GM21529 (cell line): ENCODE data around the gene SDSL.

Experiments used
- ATAC-seq: cut with Tn5 transposase; IDR thresholded peaks from one replicate; pipeline ENCODE4 v1.9.1; 2021; ENCODE audit not compliant: unreplicated experiment

Gene SDSL

DNA sequence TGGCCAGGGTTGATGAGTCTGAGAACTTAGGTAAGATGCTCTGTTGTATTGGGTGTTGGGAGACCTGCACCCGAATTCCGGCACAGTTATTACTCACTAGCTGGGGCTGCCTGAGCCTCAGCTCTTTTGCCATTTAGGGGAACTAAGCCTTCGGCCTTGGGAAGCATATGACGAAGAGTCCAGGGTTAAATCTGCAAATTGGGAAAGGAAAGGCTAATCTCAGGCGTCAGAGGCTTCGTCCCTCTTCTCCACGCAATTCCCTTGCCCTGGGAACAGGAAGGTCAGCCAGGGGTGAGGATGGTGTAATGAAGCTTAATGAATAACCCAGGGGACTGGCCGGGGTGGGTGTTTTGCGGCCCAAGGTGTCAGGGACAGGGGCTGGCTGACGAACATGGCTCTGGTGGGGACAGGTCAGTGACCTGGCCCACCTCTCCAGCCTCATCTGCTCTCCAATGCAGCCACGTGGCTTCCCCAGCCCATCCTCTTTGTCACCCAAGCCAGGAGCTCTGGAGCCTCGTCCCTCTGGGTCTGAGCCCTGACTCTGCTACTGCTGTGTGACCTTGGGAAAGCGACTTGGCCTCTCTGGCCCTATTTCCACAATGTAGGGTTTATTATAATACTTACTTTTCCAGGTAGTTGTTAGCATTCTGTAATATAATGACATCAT, 3.8 kb upstream of the SDSL start:
- no peak for ATAC-seq

DNA sequence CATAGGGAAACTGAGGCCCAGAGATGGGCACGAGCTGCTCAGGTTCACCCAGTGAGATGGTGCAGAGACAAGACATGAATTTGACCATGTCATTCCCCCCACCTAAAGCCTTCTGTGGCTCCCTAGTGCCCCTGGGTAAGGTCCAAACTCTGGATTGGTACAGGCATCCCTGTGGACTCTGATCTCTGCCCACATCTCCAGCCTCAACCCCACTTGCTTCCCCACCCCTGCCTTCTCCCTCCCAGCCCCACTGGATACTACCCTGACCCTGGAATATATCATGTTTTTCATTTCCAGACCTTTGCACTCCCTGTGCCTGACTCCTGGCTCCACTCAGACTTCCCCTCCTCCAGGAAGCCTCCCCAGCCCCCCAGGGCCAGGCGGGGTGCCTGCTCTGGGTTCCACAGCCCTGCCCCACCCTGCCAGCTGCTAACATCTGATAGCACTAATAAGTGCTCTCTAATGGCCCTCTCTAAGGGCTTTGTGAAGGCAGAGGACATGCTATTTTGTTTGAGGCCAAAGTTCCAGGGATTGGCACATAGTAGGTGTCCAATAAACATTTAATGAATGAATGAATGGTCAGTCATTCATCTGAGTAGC, 1.1 kb upstream of the SDSL start:
- ATAC-seq: no peak

GRCh38 chr12:113422886-113423669, 898 bp downstream of the SDSL start:
- ATAC-seq: no peak

DNA sequence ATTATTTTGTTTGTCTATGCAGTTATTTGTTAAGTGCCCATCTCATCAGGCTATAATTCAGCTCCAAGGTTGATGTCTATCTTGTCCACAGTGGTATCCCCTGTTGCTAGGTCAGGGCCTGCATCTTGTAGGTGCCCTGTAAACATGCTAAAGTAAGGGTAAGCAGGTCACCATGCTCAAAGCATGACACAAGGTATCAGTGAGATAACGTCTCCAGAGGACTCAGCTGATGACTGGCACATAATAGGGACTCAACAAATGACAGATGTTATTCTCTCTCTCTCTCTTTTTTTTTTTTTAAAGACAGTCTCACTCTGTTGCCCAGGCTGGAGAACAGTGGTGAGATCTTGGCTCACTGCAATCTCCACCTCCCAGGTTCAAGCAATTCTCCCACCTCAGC, 2.3 kb downstream of the SDSL start:
- no peak for ATAC-seq

DNA sequence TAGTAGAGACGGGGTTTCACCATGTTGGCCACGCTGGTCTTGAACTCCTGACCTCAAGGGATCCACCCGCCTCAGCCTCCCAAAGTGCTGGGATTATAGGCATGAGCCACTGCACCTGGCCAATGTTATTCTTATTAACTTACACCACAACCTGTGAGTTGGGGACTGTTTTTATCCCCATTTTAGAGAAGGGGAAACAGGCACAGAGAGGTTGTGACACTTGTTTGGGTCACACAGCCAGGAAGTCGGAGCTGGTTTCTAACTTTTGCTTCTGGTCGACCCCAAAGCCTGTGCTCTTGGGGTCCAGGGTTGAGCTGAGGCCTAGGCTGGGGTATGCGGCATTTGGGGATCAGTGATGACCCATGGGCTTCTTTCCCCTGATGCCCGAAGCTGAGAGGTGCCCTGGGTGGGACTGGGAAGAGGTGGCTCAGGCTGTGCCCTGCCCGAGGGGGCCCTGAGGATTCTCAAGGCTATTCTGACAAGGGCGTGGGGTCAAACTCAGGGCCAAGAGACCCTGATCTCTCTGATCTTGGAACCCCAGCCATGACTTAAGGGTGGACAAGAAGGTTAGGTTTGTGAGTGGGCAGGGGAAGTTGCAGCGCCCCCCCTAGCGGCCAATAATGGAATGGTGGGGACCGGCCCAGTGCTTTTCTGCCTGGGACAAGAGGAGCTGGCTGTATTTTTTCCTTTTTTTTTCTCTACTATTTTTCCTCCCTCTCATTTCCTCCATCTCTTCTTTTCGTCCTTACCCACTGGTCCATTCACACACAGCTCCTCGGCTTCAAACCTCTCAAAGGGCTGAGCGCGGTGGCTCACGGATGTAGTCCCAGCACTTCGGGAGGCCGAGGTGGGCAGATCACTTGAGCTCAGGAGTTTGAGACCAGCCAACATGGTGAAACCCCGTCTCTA, 3.0 kb downstream of the SDSL start:
- no peak for ATAC-seq

DNA sequence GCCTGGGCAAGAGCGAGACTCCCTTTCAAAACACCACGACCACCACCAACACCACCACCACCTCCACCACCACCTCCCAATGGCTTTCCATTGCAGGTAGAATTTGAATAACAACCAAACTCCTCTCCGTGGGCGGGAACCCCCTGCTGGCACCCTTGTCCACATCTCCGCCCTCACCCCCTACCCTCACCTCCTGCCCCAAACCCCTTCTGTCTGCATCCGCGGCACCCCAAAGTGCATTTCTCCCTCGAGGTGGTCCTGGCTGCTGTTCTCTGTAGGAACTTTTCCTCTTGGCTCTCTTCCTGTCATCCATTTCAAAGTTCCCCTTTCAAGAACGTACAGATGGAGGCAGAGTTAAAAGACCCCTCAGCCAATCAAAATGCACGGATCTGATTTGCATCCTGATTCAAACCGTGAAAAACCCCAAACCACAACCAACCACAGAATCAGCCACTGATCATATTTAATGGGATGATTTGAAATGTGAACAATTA, 3.8 kb downstream of the SDSL start:
- ATAC-seq: no peak

GRCh38 chr12:113427882-113428281, 5.7 kb downstream of the SDSL start:
- ATAC-seq: no peak

DNA sequence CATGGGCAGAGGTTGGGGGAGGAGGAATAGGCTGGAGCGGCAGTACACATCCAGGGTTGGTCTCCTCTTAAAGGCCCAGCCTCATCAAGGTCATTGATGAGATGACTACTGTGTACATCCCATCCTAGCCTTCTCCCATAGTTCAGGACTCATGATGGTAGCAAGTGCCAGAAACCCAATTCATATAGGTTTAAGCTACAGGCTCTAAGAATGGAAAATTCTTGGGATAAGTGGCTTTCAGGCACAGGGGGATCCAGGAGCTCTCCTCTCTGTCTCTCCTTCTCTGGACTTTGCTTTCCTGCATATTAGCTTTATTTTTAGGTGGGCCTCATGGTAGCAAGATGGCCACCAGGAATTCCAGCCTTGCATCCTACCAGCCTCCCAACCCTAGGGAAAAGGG, 6.3 kb downstream of the SDSL start:
- no peak for ATAC-seq

- no peak for ATAC-seq
These were observed 10.8 kb downstream of the SDSL start for GRCh38 chr12:113432986-113433385.

DNA sequence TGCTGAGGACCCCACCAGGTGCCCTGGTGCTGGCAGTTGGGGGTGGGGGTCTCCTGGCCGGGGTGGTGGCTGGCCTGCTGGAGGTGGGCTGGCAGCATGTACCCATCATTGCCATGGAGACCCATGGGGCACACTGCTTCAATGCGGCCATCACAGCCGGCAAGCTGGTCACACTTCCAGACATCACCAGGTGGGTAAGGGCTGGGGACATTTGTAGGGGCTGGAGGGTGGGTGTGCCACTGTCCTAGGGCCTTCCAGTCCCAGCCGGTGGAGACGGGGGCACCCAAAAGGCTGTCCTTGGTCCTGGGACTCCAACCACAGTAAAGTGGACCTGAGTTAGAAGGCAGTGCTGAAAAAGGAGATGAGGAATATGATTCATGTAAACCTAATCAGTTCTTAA, 13.2 kb downstream of the SDSL start:
- no peak for ATAC-seq

DNA sequence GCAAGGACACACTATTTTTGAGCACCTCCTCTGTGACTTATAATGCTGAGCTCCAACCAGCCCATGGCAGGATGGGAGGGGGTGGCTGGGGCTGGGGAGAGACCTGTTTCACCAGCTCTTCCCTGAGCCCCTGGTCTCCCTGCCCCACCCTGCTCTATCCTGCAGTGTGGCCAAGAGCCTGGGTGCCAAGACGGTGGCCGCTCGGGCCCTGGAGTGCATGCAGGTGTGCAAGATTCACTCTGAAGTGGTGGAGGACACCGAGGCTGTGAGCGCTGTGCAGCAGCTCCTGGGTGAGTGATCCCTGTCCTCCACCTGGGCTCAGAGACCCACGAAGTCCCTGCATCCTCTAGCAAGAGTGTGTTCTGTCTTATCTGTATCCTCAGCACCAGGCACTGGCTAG, 14.4 kb downstream of the SDSL start:
- ATAC-seq: no peak

- no peak for ATAC-seq
These were observed 15.0 kb downstream of the SDSL start for GRCh38 chr12:113436993-113437728.

DNA sequence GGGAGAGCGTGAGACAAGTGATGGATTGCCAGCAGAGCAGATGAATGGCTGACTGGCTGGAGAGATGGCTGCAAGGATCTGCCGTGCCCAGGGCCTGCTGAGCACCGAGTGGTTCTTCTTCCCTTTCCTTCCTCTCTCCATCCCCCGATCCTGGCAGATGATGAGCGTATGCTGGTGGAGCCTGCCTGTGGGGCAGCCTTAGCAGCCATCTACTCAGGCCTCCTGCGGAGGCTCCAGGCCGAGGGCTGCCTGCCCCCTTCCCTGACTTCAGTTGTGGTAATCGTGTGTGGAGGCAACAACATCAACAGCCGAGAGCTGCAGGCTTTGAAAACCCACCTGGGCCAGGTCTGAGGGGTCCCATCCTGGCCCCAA, 15.5 kb downstream of the SDSL start:
- no peak for ATAC-seq

DNA sequence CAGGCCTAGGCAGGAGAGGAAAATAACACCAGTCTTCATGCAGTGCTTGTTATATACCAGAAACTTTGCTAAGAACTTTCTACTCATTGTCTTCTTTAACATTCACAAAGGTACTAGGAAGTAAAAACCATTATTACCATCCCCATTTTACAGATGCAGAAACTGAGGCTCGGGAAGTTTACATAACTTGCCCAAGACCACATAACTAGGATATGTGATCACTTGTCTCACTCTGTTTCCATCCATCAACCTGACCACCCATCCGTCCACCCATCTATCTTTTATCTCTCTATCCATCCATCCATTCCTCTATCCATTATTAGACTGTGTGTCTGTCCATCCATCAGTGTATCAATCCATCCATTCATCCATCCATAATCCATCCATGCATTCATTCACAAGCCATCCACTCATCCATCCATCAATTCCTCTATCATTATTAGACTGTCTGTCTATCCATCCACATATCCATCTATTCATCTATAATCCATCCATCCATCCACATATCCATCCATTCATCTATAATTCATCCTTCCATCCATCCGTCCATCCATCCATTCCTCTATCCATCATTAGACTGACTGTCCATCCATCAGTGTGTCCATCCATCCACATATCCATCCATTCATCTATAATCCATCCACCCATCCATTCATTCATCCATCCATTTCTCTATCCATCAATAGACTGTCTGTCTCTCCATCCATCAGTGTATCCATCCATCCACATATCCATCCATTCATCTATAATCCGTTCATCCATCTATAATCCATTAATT, 16.5 kb downstream of the SDSL start:
- ATAC-seq: no peak

DNA sequence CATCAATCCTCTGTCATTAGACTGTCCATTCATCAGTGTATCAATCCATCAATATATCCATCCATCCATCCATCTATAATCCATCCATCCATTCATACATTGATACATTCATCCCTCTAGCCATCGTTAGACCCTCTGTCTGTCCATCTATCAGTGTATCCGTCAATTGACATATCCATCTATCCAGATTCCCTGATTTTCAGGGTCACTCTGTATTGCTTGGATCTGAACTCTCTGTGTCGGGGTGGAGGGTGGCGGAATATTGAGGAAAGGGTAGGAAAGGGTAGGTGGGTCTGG, 17.1 kb downstream of the SDSL start:
- ATAC-seq: no peak

- no peak for ATAC-seq
These were observed 17.4 kb downstream of the SDSL start for GRCh38 chr12:113439606-113440030.

- no peak for ATAC-seq
These were observed 18.2 kb downstream of the SDSL start for GRCh38 chr12:113440336-113440735.

GRCh38 chr12:113440947-113441782, 19.0 kb downstream of the SDSL start:
- ATAC-seq: no peak

DNA sequence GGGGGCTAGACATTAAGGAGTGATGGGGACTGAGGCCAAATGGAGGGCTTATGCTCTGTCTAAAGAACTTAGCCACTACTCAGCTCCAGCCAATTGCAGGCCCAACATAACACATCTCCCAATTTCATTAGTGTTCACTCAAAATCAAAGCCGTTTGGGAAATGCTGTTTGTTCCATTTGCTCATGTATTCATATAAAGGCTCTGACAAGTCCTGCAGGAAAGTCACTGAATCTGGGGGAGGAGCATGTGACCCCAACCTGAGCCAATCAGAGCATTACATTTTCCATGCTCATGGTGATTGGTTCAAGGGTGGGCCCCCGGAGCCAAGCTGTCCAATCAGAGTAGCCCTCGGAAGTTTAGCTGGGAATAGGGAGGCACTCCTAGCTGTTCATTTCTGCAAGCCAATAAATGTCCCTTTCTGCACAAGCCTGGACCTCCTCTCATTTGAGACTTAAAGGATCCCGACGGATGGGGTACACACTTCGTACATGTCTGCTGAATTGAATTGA, 20.9 kb downstream of the SDSL start:
- ATAC-seq: no peak
